BLaER1 (cell line): ENCODE data around the gene LPCAT3.

Experiments
- H3K27ac ChIP-seq: shearing (Covaris generic); formaldehyde crosslinking; 2 replicates; pipeline ENCODE4 v1.8.1; 2022
- H3K27me3 ChIP-seq: shearing (Covaris generic); formaldehyde crosslinking; 2 replicates; pipeline ENCODE4 v1.8.1; 2022
- H3K36me3 ChIP-seq: shearing (Covaris generic); formaldehyde crosslinking; 2 replicates; pipeline ENCODE4 v1.8.1; 2022
- H3K4me1 ChIP-seq: shearing (Covaris generic); formaldehyde crosslinking; 2 replicates; pipeline ENCODE4 v1.8.1; 2022
- H3K4me2 ChIP-seq: shearing (Covaris generic); formaldehyde crosslinking; 2 replicates; pipeline ENCODE4 v1.8.1; 2022
- H3K4me3 ChIP-seq: shearing (Covaris generic); formaldehyde crosslinking; 2 replicates; pipeline ENCODE4 v1.8.1; 2022
- H3K9ac ChIP-seq: shearing (Covaris generic); formaldehyde crosslinking; 2 replicates; pipeline ENCODE4 v1.8.1; 2022
- H3K9me3 ChIP-seq: shearing (Covaris generic); formaldehyde crosslinking; 2 replicates; pipeline ENCODE4 v1.8.1; 2022
- H4K20me1 ChIP-seq: shearing (Covaris generic); formaldehyde crosslinking; 2 replicates; pipeline ENCODE4 v1.8.1; 2022
- Cebpa-rat ChIP-seq: shearing (Covaris generic); IDR thresholded peaks from 2 replicates; pipeline ENCODE4 v1.8.1; 2022

LPCAT3 gene

DNA sequence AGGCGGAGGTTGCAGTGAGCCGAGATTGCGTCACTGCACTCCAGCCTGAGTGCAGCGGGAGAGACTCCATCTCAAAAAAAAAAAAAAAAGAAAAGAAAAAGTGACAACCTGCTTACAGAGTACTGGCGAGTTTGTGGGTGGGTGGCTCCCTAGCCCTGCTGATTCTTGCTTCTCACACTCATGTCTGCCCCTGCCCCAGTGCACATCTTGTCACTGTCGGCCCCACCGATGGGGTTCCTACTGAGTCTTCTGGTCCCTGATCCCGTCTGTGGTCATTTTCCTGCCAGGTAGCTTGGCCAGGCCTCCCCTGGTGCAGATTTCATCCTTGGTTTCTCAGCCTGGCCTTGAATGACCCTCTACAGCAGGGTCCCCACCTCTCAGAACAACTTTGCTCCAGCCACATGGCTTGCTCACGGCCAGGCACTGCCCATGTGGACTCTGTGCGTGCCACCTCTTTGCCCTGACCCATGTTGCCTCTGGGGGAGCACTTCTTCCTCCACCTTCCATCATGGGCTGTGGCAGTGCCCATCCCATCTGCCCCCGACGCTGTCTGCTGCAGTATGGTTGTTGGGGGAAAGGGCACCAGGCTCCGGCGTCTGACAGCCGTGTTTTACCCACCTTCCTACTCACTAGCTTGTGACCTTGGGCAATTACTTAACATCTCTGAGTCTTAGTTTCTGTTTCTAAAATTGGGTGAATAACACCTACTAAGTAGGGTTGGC, 69.2 kb downstream of the LPCAT3 start:
- Histone ChIP-seq H3K4me2 (peak overlapping the region; percentile 60), H3K27ac (peak overlapping the region; percentile 91; the same call in 1 of the 2 replicates), H3K4me3 (no peak overlapping the region), H4K20me1 (no peaks in the 10 kb centered on the region), H3K4me1 (peaks cover 78% of the 10 kb centered on the region), H3K9me3 (no peaks in the 10 kb centered on the region), H3K36me3 (0 out of 2 replicates have a peak, but pooled peaks cover 7% of the 10 kb centered on the region), H3K9ac (no peak overlapping the region; the same call in none of the 2 replicates), H3K27me3 (no peaks in the 10 kb centered on the region)
- TF ChIP-seq Cebpa-rat, result peak; percentile 29; the same call in 1 of the 2 replicates

DNA sequence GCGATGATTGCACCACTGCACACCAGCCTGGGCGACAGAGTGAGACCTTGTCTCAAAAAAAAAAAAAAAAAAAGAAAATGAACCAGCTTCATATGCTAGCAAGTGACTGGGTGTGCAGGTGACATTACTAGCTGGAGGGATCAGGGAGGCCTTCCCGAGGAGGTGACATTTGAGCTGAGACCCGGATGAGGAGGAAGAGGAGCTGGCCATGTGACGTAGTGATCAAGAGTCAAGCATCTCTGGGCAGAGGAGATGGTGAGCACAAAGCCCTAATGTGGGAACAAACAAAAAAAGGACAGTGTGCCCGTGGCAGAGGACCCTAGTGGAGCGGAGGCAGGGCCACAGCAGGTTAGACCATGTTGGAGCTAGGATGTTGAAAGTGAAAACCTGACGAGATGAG, 70.7 kb downstream of the LPCAT3 start:
- Histone ChIP-seq H3K27me3 (no peaks in the 10 kb centered on the region), H3K4me2 (peak overlapping the region; percentile 99; the same call in 1 of the 2 replicates), H3K4me3 (no peak overlapping the region), H3K9ac (no peak overlapping the region), H3K36me3 (0 out of 2 replicates have a peak, but pooled peaks cover 7% of the 10 kb centered on the region), H3K4me1 (peaks cover 74% of the 10 kb centered on the region), H4K20me1 (no peaks in the 10 kb centered on the region), H3K9me3 (no peaks in the 10 kb centered on the region), H3K27ac (no peak overlapping the region)
- no peak for TF ChIP-seq Cebpa-rat

- no peaks in the 10 kb centered on the region for H3K27me3 ChIP-seq
- peak overlapping the region; percentile 82 for H3K4me3 ChIP-seq
- H3K36me3 ChIP-seq, result 0 out of 2 replicates have a peak, but pooled peaks cover 11% of the 10 kb centered on the region
- no peaks in the 10 kb centered on the region for H3K9me3 ChIP-seq
- peak overlapping the region; percentile 95; the same call in 1 of the 2 replicates for H3K9ac ChIP-seq
- peak overlapping the region; percentile 95 for H3K27ac ChIP-seq
- peaks cover 77% of the 10 kb centered on the region for H3K4me1 ChIP-seq
- no peaks in the 10 kb centered on the region for H4K20me1 ChIP-seq
- TF ChIP-seq Cebpa-rat, result no peak
- H3K4me2 ChIP-seq, result peak overlapping the region; percentile 99
Measured at GRCh38 chr12:6946920-6947374, 71.3 kb downstream of the LPCAT3 start.

GRCh38 chr12:6946033-6946919, 72.0 kb downstream of the LPCAT3 start:
- Histone ChIP-seq H3K9ac (peak overlapping the region; percentile 95), H3K9me3 (no peaks in the 10 kb centered on the region), H3K27me3 (no peaks in the 10 kb centered on the region), H4K20me1 (no peaks in the 10 kb centered on the region), H3K4me1 (peaks cover 84% of the 10 kb centered on the region), H3K36me3 (peaks cover 16% of the 10 kb centered on the region), H3K4me3 (peak overlapping the region; percentile 82), H3K4me2 (peak overlapping the region; percentile 99), H3K27ac (peak overlapping the region; percentile 95)
- no peak for TF ChIP-seq Cebpa-rat

GRCh38 chr12:6945613-6946012, 72.7 kb downstream of the LPCAT3 start:
- H3K9ac ChIP-seq, result peak overlapping the region; percentile 95
- H3K9me3 ChIP-seq, result no peaks in the 10 kb centered on the region
- peak overlapping the region; percentile 82 for H3K4me3 ChIP-seq
- peaks cover 23% of the 10 kb centered on the region for H3K36me3 ChIP-seq
- H3K27ac ChIP-seq, result peak overlapping the region; percentile 95
- no peak for TF ChIP-seq Cebpa-rat
- peaks cover 81% of the 10 kb centered on the region for H3K4me1 ChIP-seq
- H3K4me2 ChIP-seq, result peak overlapping the region; percentile 99
- no peaks in the 10 kb centered on the region for H4K20me1 ChIP-seq
- no peaks in the 10 kb centered on the region for H3K27me3 ChIP-seq

GRCh38 chr12:6944381-6945186, 73.7 kb downstream of the LPCAT3 start:
- Histone ChIP-seq H3K4me3 (peak overlapping the region; percentile 82), H3K4me2 (peak overlapping the region; percentile 99), H3K27me3 (no peaks in the 10 kb centered on the region), H3K9me3 (no peaks in the 10 kb centered on the region), H3K36me3 (peaks cover 33% of the 10 kb centered on the region), H4K20me1 (no peaks in the 10 kb centered on the region), H3K27ac (peak overlapping the region; percentile 95), H3K4me1 (peaks cover 70% of the 10 kb centered on the region), H3K9ac (peak overlapping the region; percentile 95)
- TF ChIP-seq Cebpa-rat, result no peak

DNA sequence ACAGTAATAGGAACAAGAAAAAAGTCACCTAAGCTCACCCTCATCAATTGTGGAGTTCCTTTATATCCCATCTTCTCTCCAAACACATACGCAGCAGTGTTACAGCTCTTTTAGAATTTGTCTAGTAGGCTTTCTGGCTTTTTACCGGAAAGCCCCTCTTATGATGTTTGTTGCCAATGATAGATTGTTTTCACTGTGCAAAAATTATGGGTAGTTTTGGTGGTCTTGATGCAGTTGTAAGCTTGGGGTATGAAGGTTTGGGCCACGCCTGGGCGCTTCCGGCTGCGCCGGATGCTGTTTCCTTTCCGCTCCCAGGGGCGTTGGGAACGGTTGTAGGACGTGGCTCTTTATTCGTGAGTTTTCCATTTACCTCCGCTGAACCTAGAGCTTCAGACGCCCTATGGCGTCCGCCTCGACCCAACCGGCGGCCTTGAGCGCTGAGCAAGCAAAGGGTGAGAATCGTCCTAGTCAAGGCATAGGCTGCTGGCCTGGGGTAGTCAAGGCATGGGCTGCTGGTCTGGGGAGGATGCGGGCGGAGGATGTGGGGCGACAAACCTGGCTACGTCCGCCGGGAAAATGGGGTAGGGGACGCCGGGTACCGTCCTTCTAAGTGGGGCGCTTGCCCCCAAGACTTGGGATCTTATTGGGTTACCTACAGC, 74.4 kb downstream of the LPCAT3 start, which contains the start of the genes C12orf57 and RNU7-1:
C12orf57 (plus strand) TSS at position 301 of the 659 bp plus-strand sequence; CDS start at position 401, 100 bp downstream.
RNU7-1 (plus strand) TSS at position 95 of the 659 bp plus-strand sequence.
- Histone ChIP-seq H4K20me1 (no peaks in the 10 kb centered on the region), H3K27ac (peak within 1 kb of the TSS; percentile 95), H3K9me3 (no peaks in the 10 kb centered on the region), H3K36me3 (peaks cover 41% of the 10 kb centered on the region), H3K27me3 (no peaks in the 10 kb centered on the region), H3K9ac (peak within 1 kb of the TSS; percentile 95), H3K4me1 (peaks cover 65% of the 10 kb centered on the region), H3K4me3 (peak within 1 kb of the TSS; percentile 82), H3K4me2 (peak within 1 kb of the TSS; percentile 99)
- TF ChIP-seq Cebpa-rat, result no peak

- Histone ChIP-seq H3K9me3 (no peaks in the 10 kb centered on the region), H3K4me3 (peak overlapping the region; percentile 82), H3K36me3 (peaks cover 45% of the 10 kb centered on the region), H3K27me3 (no peaks in the 10 kb centered on the region), H3K27ac (peak overlapping the region; percentile 95), H3K4me1 (peaks cover 65% of the 10 kb centered on the region), H3K9ac (peak overlapping the region; percentile 95), H4K20me1 (no peaks in the 10 kb centered on the region), H3K4me2 (peak overlapping the region; percentile 99)
- no peak for TF ChIP-seq Cebpa-rat
Measured at GRCh38 chr12:6943389-6943721, 74.9 kb downstream of the LPCAT3 start.
